ENCODE results near the gene HCAR3. TPM values are rescaled to one million over a fixed set of nuclear protein-coding genes. Genes with fewer than 3 reads are reported as not detected.
"Not testable (repeated sequence)": the region's sequence is repeated elsewhere in the genome, so short reads cannot be mapped to it uniquely, and the experiment has no call there.

HCAR3 gene
- 0.16 TPM for total RNA-seq

DNA sequence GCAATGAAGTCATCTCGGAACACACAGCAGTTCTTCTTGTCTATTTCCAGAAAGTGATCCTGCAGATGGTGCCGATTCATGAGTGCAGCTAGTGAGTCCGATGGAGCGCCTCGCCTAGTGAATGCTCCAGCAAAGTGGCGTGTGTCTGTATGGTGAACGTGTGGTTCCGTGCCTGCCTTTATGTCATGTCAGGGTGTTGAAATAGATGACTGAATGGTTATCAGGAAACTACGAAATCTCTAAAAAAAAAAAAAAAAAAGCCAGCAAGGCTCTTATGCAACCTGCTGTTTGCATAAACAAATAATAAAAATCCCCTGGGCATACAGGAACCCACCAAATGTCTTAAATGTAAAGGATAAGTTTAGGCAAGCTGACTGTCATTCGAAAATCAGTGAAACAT, at the start of gene HCAR3:
HCAR3 (minus strand) TSS at position 154 of the 400 bp plus-strand sequence; CDS start at position 80, 74 bp downstream.
- not testable (repeated sequence) for DNase-seq

DNA sequence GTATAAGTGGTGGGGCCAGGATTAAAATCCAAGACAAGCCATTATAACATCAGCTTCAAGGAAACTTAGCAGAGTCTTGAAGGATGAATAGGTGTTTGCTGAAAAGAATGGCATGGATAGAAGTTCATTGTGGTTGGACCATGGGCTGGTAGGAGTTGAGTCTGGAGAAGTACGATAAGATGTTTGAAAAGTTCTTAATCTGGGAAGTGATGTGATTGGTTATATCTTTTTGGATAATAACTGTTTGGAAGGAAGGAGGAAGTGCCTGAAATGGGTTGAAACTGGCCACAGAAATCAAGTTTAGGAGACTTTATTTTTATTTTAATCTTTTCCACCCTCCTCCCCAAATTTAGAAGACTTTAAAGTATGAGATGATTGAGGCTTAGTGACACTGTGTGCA, 41.0 kb upstream of the HCAR3 start:
- DNase-seq, result no peak

DNA sequence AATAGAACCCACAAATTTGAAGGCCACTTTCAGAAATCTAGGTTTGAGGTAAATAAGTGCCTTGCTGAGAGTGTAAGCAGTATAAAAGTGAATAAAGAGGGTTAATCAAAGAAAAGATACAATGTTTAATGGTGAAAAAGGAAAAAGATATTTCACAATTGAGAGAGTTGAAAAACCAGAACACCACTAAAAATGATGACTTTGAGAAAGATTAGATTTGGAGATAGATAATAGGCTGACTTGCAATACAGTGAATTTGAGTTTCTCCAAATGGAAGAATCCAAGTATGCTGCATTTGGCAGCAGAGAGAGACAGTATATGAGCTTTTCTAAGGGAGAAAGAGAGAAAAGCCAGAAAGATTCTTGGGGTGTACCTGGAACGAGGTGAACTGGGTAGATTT, 38.2 kb upstream of the HCAR3 start:
- no peak for DNase-seq

DNA sequence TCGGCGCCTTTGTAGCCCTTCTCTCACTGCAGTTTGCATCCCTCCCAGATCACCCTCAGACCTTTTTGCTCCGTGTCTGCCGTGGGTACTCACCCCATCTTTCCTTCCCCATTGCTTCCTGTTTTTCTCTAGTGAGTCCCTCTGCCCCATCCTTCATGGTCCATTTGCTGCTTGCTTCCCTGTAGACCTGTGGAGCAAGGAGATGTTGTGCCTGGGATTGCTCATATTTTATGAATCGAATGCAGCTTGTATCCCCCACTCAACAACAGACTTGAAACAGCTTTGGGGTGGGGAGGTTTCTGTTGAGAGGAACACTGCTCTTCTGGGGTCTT, 36.7 kb upstream of the HCAR3 start:
- no peak for DNase-seq

DNA sequence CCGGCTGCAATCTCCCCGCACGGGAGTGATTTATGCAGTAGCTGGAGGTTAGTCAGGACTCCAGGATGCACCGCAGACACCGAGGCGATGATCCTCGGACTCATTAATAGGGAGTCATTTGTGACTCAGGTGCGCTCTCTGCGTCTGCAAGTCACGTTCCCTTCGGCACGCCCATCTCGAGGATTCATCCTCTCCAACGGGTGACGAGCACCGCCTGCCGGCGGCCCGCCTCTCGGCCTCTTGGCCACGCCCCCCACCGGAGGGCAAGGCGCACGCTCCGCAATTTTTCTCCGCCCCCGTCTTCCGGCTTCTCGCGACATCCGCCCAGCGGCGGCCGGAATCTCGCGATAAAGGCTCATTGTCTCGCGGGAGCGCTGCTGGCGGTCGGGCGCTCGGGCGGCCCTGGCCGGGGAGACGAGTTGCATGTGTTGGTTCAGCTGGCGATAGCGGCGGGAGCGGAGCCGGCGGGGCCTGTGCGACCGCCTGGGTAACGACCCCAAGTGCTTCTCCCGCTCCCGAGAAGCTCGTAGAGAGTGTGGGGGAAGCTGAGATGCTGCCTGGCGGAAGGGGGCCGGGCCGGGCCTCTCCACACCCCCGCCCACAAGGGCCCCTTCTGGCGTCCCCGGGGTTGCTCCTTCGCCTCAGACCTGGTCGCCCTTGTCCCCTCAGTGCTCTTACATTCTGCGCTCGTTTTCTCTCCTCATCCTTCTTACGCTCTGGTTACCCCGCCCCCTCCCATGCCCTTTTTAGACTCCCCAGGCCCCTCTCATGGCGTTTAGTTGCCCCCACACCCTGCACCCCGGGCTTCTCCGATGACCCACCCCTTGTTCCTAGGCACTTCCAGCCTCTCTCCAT, 36.1 kb upstream of the HCAR3 start, which contains the start of gene DENR:
DENR (plus strand) TSS at position 361 of the 855 bp plus-strand sequence. CDS start 878 bp downstream, outside the sequence.
- peak; percentile 95 for DNase-seq

DNA sequence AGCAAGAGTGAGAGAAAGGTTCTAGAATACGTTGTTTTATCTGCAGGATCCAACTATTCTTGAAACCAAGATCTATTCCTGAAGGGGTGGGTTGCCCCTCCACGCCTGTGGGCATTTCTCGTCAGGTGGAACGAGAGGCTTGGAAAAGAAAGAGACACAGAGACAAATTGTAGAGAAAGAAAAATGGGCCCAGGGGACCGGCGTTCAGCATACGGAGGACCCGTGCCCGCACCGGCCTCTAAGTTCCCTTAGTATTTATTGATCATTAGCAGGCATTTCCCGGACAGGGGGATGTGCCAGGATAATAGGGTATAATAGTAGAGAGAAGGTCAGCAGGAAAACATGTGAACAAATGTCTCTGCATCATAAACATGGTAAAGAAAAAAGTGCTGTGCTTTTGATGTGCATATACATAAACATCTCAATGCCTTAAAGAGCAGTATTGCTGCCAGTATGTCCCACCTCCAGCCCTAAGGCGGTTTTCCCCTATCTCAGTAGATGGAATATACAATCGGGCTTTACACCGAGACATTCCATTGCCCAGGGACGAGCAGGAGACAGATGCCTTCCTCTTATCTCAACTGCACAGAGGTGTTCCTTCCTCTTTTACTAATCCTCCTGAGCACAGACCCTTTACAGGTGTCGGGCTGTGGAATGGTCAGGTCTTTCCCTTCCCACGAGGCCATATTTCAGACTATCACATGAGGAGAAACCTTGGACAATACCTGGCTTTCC, 34.3 kb upstream of the HCAR3 start:
- not testable (repeated sequence) for DNase-seq

DNA sequence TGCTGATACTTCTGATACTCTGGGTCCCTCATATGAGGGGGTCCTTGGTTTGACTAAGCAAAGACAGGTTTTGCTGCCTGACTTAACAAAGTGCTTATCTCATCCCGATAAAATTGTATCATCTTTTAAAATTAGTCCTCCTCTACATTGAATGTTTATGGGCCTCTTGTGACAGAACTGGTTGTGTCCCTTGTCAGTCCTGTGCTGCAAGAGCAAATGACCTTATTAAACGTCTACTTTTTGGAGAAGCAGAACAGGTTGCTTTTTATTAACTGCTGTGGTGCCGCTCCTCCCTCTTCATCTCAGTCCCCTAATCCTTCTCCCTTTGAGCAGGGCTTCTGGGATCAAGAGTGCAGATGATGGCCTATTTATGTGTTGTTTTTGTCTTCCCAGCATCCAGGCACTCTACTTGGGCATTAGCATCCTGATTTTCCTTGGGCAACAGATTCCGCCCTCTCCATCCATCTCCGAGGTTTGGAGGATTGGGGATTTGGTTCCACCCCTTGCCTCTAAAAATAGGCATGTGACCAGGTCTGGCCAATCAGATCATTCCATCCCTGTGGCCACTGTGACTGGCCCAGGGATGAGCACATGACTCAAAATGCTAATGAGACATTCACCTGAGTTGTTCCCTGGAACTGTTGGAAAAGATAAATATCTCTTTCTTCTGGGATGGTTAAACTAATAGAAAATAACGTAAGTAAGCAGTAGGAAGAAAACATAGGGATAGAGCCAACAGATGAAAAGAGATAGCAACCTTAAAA, 33.1 kb upstream of the HCAR3 start:
- no peak for DNase-seq

DNA sequence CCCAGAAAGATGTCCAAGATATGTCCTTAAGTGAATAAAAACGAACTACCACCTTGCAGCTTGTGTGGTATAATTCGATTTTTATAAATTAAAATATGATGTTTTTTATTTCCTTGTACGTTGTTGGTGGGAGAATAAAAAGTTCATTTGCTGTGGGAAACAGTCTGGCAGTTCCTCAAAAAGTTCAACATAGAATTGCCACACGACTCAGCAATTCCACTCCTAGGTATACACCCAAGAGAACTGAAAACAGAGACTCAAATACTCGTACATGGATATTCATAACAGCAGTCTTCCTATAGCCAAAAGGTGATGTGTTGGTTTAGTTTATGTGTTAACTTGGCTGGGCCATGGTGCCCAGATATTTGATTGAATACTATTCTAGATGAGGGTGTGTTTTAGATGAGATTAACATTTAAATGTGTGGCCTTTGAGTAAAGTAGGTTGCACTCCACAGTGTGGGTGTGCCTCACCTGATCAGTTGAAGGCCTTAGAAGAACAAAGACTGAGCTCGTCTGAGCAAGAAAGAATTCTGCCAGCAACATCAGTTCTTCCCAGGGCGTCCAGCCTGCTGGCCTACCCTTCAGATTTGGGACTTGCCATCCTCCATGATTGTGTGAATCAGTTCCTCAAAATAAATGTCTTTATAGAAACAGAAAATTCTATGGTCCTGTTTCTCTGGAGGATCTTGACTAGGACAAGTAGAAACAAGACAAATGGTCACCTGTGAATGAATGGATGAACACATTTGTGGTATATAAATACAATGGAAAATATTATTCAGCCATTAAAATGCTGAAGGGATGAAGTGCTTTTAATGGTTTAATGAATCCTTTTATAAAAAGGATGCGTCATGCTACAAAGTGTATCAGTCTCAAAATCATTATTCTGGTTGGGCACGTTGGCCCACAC, 30.9 kb upstream of the HCAR3 start:
- no peak for DNase-seq

DNA sequence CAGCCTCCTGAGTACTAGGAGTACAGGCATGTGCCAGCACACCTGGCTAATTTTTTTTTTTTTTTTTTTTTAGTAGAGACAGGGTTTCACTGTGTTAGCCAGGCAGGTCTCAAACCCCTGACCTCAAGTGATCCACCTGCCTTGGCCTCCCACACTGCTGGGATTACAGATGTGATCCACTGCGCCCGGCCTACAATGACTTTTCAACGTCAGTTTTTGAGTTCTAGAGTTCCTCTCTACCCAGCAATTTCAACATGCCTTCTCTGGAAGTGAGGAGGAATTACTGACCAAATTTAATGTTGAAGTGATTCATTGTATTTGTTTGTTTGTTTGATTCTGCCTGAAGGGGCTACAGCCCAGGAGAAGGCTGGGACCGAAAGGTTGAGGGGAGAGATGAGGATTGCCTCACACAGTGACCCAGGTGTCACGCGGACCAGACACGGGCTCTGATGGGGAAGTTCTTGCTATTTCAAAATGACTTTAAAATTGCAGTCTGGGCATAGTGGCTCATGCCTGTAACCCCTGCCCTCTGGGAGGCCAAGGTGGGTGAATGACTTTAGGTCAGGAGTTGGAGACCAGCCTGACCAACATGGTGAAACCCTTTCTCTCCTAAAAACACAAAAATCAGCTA, 27.4 kb upstream of the HCAR3 start:
- no peak for DNase-seq

DNA sequence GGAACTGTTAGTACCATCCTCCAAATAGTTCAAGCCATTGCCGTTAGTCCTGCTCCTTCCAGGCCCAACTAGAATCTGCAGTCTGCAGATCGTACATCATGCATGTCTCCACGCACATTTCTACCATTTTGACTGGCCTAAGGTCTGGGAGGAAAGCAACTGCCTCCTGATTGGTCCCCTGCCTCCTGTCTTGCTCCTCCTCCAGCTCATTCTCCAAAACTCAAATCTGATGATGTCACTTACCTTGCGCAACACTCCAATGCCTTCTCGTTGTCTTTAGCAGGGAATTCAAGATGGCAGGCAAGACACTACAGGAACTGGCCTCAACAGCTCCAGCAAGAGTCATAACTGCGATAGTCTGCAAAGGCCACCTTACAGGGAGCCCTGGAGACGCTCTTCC, 23.7 kb upstream of the HCAR3 start:
- DNase-seq, result no peak

DNA sequence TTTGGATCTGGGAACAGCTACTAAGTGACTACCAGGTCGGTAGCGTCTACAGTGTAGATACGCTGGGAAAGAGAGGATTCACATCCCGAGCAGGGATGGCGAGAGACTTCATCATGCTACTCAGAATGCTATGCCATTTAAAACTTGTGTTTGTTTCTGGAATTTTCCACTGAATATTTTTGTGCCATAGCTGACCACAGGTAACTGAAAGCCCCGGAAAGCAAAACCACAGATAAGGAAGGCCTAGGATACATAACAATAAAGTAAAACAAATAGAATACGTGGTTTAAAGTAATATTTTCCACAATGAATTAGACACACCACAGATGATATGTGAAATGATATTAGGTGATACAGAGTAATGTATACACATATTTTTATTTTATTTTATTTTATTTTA, 22.0 kb upstream of the HCAR3 start:
- DNase-seq, result no peak

DNA sequence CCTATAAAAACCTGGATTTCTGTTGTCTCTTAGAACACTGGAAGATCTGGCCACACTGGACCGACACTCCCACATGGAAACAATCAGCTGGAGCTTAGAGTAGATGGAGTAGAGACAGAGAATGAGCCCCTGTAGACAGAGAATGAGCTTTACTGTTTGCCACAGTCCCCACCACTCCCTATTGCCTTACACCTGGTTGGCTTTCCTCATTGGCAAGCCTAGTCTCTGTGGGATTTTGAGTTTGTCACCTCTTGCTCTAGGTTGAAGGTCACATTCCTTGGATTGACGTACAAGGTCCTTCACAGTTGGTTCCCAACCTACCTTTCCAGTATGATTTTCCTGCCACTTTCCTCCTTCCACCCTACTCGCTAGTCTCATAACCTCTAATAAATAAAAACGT, 16.0 kb upstream of the HCAR3 start:
- no peak for DNase-seq

DNA sequence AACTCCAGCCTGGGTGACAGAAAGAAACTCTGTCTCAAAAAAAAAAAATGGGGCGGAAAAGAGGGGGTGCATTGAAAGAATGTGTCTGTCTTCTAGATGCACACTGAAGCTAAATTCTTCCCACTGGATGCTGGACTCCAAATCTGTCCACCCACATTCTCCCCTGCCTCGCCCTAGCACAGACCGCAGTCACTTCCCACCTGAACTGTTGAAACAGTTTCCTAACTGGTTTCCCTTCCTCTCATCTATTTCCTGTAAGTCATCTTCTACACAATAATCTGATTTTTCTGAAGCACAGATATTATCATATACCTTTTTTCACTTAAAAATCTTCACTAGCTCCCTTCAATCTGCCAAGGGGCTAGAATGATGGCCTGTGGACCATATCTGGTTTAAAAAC, 15.6 kb upstream of the HCAR3 start:
- no peak for DNase-seq

DNA sequence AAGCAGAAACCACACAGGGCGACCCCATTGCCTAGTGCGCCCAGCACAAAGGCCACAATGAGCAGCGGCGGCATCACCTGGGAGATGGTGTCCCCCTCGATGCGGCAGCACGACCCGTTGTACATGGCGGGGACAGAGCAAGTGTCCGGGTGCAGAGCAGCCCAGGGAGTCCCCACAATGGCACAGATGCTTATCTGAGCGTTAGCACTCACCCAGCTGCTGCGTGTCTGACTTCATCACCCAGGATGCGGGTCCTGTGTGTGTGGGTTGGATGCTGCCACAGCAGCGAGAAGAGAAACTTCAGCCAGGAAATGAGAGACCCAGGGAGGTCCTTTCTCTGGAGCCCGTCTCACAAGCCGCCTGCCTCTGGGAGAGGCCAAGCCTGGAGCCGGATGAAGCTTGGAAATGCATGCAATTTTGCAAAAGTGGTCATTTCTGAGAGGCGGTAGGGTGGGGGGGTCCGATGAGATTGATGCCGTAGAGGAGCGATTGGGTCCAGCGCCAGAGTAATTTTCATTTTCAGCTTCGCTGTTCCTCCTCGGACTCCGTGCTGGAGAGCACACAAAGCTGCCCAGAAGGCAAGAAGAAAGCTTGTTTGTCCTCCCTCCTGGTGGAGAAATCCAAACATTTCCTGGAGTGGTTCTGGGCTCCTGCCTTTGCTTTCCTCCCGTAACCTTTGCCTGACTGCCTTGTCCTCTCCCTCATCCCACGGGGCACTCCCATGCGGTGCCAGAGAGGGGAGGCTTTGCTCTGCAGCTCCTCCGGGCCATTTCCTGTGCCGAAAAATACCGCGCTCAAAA, 13.8 kb upstream of the HCAR3 start, which contains the start of gene HCAR1:
HCAR1 (minus strand) TSS at position 630 of the 800 bp plus-strand sequence; CDS start at position 125, 505 bp downstream.
- DNase-seq, result no peak

DNA sequence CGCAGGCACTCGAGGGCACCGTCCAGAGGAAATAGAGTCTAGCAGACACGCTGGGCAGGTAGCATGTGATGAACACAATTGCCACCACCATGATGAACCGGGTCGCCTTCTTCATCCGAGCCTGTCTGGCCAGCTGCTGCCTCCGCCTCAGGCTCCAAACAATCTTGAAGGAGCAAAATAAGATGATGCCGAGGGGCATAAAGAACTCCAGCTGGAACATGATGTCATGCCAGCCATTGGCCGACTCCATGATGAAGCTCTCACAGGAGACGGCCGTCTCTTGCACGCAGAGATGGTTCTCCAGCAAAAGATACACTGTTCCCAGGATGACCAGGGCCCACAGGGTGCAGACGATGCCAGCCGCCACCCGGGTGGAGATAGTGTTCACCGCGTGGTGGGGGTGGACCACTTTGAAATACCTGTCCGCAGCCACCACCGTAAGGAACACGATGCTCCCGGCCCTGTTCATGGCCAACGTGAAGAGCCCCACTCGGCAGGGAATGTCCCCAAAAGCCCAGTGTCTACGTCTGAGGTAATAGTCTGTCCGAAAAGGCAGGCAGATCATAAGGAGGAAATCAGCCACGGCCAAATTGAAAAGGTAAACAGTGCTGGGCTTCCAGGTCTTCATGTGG, 13.1 kb upstream of the HCAR3 start:
- DNase-seq, result no peak

DNA sequence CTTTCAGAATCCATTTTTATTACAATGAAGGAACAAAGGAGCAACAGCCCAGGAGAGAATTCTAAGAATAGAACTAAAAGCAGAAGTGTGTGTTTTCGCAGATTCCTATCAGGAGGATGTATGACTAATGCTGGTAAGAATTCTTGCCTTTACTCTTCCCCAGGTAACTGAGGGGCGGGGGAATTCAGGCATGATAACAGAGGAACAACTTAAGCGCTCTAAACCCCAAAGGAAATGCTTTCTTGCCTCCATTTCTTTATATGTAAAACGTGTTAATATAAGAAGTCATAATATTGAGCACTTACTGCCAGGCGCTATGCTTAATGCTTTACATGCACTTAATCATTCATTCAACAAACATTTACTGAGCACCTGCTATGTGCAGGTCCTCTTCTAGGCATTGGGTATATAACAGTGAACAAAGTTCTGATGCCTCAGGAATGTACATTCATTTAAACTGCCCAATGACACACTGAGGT, 9.5 kb upstream of the HCAR3 start:
- no peak for DNase-seq

DNA sequence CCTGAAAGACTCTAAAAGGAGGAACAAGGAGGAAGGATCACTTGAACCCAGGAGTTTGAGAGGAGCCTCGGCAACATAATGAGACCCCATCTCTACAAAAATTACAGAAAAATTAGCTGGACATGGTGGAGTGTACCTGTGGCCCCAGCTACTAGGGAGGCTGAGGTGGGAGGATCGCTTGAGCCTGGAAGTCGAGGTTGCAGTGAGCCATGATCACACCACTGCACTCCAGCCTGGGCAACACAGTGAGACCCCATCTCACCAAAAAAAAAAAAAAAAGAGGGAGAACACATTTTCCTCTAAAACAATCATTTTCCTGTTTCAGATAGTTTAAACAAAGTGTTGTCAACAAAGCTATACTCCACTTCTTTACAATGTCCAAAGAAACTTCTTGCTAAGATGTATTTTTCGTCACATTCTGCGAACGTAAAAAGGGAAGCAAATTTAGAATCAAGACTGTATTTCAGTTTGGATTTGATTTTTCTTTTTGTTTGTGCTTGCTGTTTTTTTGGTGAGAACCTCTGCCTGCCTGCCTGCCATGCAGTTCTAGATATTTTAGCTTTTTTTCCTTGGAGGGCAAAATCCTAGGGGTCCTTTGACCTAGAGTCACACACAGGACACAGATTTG, 9.0 kb upstream of the HCAR3 start:
- DNase-seq, result no peak

DNA sequence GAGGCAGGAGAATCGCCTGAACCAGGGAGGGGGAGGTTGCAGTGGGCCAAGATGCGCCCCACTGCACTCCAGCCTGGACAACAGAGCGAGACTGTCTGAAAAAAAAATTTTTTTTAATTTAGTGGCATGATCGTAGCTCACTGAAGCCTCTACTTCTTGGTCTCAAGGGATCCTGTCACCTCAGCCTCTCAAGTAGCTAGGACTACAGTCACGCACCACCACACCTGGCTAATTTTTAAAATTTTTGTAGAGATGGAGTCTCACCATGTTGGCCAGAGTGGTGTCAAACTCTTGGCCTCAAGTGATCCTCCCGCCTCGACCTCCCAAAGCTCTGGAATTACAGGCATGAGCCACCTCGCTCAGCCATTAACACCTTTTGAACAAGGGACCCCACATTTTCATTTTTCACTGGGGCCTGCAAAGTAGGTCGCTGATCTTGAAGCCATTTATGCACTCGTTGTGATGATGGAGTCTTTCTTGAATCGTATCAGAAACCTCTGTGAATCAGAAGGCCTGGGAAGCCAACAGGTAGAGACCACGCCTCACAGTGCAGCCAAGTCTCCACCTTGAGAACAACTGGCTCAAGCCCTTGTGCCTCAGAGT, 8.1 kb upstream of the HCAR3 start:
- DNase-seq, result no peak

DNA sequence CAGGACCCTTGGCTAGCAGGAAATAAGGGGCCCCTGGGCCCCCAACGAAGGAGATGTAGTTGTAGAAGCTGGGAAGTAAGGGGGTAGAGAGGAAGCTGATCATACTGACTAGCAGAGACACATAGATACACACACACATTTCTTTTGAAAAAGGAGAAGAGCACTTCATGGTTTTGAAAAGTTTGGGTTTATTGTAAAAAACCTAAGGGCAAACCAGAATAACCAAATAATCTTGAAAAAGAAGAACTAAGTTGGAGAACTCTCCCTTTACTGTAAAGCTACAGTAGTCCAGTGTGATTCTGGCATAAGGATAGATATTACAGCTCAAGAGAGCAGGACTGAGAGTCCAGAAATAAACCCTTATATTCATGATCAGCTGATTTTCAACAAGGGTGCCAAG, 5.8 kb upstream of the HCAR3 start:
- no peak for DNase-seq

All from occipital lobe (tissue), 2 donors.